Muscle of leg (tissue), 11 donors: Measurements from ENCODE around the gene RNF169. TPM values are rescaled to one million over a fixed set of nuclear protein-coding genes. Genes with fewer than 3 reads are reported as not detected.
A peak's percentile ranks its signal among the peaks of the same experiment; 100 is the strongest.
"Not testable (repeated sequence)": the region's sequence is repeated elsewhere in the genome, so short reads cannot be mapped to it uniquely, and the experiment has no call there.

ENCODE experiments used
- DNase-seq: peaks from one replicate; pipeline ENCODE4 v3.0.0; 2013
- H3K27ac ChIP-seq: one replicate; pipeline ENCODE4 v1.5.1; 2013; ENCODE audit warnings: mild to moderate bottlenecking, low read length, control low read depth
- H3K27me3 ChIP-seq: one replicate; pipeline ENCODE4 v1.6.1; 2013; ENCODE audit warnings: low read length; ENCODE audit not compliant: control insufficient read depth, insufficient read depth
- H3K36me3 ChIP-seq: one replicate; pipeline ENCODE4 v1.6.1; 2013; ENCODE audit warnings: low read length; ENCODE audit not compliant: control insufficient read depth, insufficient read depth
- H3K4me1 ChIP-seq: one replicate; pipeline ENCODE4 v1.6.1; 2013; ENCODE audit warnings: low read length; ENCODE audit not compliant: control insufficient read depth, insufficient read depth
- H3K4me3 ChIP-seq: one replicate; pipeline ENCODE4 v1.5.1; 2013; ENCODE audit warnings: low read length, control low read depth
- H3K9me3 ChIP-seq: replicated peaks from 2 replicates; pipeline ENCODE4 v1.6.1; 2013; ENCODE audit warnings: low read depth, low read length; ENCODE audit not compliant: control insufficient read depth
- WGBS: methylation state at CpG from one replicate; pipeline ENCODE4 v1.1.5; 2013; ENCODE audit warnings: missing lambda C conversion rate; ENCODE audit not compliant: insufficient coverage; 5-methylcytosine and 5-hydroxymethylcytosine counted together
- polyA plus RNA-seq, 8 donors: library from polyadenylated mRNA; unstranded; fragments of 120-200 nt; gene quantifications; one replicate each; pipeline versions ENCODE4 v1.2.1 to v1.2.3, GENCODE V29; 2013; ENCODE audit warnings: inconsistent platforms in 1 of 8, low replicate concordance in 1 of 8; ENCODE audit not compliant: insufficient read length in 8 of 8, insufficient read depth in 1 of 8
- total RNA-seq: library from RNA; stranded (reverse); fragments of 120-200 nt; gene quantifications from one replicate; pipeline ENCODE4 v1.2.4, GENCODE V29; 2013

RNF169 gene
- total and polyA plus RNA-seq, 9 donors = 7.4 to 15.3 (median 11.7) TPM

DNA sequence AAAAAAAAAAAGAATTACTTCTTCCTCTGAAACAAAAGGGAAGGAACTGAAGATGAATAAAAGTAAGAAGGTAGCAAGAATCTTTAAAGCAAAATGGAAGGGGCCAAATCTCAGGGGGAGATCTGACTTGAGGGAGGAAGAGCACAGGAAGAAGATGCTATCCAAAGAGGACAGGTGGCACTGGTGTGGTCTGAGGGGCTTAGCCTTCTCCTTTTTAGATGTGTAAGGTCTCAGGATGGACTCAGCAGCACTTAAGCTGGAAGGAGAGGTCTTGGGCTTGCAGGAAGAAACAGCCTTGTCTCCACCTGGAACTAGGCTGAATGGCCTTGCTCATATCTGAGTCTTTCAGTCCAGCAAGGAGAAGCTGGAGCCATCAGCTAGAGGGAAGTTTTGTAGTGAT is 5.0 kb upstream of the RNF169 start:
- H3K27ac ChIP-seq = no peak overlapping the region
- H3K4me3 ChIP-seq = no peak overlapping the region
- H3K36me3 ChIP-seq = no peaks in the 10 kb centered on the region
- H3K27me3 ChIP-seq = no peaks in the 10 kb centered on the region
- DNase-seq = no peak
- H3K4me1 ChIP-seq = peaks cover 5% of the 10 kb centered on the region
- H3K9me3 ChIP-seq = peaks cover 6% of the 10 kb centered on the region

DNA sequence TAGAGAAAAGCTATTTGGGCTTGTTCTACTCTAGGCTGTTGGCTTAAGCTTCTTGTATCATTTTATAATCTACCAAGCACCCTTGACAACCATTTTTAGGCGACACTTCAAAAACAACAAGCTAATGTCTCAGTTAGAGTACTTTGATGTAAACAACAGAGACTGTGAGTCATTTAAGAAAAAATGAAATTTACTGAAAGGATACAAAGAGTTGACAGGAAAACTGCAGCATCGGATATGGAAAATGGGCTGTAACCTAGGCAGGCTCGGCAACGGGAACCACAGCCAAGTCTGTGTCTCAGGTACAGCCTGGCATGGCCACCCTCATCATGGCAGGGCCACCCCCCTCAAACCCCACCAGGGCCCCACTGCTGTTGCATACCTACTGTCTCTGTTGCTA is 4.4 kb upstream of the RNF169 start:
- H3K27me3 ChIP-seq = no peaks in the 10 kb centered on the region
- peaks cover 6% of the 10 kb centered on the region for H3K9me3 ChIP-seq
- no peaks in the 10 kb centered on the region for H3K36me3 ChIP-seq
- H3K27ac ChIP-seq = no peak overlapping the region
- peaks cover 5% of the 10 kb centered on the region for H3K4me1 ChIP-seq
- DNase-seq = no peak
- no peak overlapping the region for H3K4me3 ChIP-seq
- WGBS = 100% methylated on average over 1 of the region's 4 CpGs

DNA sequence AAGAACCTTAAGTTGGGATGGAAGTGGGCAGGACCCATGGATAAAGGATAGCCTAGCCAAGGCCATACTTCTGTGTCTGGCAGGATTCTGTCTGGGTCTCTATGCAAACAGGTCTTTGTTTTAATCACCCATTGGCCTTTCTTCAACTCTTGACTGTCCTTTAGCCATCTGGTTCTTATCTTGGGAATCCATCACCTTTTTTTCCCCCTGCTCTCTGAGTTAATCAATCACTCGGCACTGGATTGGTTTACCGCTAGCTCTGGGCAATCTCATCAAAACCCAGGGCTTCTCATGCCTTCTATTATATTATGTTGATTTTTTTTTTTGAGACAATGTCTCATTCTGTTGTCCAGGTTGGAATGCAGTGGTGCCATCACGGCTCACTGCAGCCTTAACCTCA is 1.8 kb upstream of the RNF169 start:
- Histone ChIP-seq H3K4me1 (peaks cover 14% of the 10 kb centered on the region), H3K9me3 (no peaks in the 10 kb centered on the region), H3K27ac (no peak overlapping the region), H3K36me3 (no peaks in the 10 kb centered on the region), H3K4me3 (no peak overlapping the region), H3K27me3 (no peaks in the 10 kb centered on the region)
- no peak for DNase-seq
- WGBS = no CpG with 5 or more reads among the region's 3 CpGs

DNA sequence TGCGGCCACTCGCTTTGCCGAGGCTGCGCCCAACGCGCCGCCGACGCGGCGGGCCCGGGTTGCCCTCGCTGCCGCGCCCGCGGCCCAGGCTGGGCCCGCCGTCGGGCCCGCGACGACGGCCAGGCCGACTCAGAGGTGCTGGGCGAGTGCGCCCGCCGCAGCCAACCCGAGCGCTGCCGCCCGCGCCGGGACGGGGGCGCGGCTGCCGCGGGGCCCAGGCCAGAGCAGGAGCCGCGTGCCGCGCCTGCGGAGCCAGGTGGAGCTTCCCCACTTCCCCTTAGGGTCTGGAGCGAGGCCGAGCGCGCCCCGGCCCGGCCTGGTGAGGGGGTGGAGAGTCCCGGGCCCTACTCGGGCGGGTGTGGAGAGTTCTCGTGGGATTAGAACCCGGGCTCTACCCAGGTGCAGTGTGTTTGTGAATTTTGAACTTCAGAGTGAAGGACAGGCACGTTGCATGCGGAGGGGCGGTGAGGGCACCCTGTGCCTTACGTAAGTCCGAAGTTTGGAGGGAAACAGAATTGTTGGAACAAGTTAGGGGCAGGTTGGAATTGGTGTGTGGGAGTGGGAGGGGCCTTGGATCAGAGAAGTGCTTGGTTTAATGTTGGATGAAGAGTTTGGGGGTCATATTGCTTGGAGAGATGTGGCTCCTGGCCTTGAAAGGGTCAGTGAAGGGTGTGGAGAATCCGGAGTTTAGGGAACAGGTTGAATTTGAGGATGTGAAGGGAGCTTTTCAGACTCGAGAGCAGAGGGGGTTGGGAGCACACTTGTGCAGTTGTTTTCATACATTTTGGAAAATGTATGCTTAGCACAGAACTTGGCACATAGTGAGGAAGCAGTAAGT is 697 bp downstream of the RNF169 start:
- Histone ChIP-seq H3K27me3 (no peaks in the 10 kb centered on the region), H3K27ac (peak overlapping the region; percentile 89), H3K4me1 (peaks cover 14% of the 10 kb centered on the region), H3K9me3 (no peaks in the 10 kb centered on the region), H3K4me3 (peak overlapping the region; percentile 80), H3K36me3 (no peaks in the 10 kb centered on the region)
- under 1% methylated on average over 63 of the region's 63 CpGs for WGBS
- DNase-seq = peak; percentile 60

DNA sequence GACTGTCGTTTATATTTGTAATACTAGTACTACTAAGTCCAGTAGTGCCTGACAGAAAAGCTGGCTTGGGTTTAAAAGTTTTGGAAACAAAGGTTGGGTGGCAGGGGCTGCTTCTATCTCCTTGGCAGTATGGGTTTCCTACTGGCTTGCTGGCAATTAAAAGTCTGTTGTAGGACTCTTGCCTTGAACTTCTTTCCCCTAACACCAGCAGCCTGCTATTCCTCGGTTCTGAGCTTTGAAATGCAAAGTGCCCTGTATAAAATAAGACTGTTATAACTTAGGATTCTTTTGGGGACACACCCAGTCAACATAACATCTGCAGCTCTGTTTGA is 1.3 kb downstream of the RNF169 start:
- DNase-seq = no peak
- WGBS = no CpG with 5 or more reads among the region's 2 CpGs
- Histone ChIP-seq H3K36me3 (no peaks in the 10 kb centered on the region), H3K4me3 (peak overlapping the region; percentile 80), H3K27ac (no peak overlapping the region), H3K9me3 (no peaks in the 10 kb centered on the region), H3K4me1 (peaks cover 14% of the 10 kb centered on the region), H3K27me3 (no peaks in the 10 kb centered on the region)

DNA sequence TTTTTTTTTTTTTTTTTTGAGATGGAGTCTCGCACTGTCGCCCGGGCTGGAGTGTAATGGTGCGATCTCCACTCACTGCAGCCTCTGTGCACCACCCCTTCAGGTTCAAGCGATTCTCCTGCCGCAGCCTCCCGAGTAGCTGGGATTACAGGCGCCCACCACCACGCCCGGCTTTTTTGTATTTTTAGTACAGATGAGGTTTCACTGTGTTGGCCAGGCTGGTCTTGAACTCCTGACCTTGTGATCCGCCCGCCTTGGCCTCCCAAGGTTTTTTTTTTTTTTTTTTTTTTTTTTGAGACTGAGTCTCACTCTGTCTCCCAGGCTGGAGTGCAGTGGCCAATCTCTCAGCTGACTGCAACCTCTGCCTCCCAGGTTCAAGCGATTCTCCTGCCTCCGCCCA is 1.9 kb downstream of the RNF169 start:
- not testable (repeated sequence) for DNase-seq, H3K9me3 ChIP-seq, H3K27me3 ChIP-seq, H3K36me3 ChIP-seq, H3K4me3 ChIP-seq, H3K27ac ChIP-seq
- peaks cover 14% of the 10 kb centered on the region for H3K4me1 ChIP-seq
- 100% methylated on average over 5 of the region's 14 CpGs for WGBS

DNA sequence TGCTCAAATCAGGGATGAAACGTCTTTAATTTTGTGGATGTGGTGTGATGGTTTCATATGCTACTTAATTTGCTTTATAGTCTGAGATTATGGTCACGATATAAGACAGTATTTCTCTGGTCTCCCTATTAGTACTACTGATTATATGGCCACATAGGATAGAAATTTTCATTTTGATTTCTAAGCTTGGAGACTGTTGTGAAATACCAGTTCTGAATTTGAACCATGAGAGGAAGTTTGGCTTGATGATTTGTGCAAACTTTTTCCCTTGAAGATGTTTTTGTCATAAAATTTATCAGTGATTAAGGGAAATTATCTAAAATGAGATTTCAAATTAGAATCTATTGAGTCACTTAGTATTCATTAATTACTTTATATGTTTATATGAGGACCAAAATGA is 2.7 kb downstream of the RNF169 start:
- Histone ChIP-seq H3K4me3 (no peak overlapping the region), H3K36me3 (no peaks in the 10 kb centered on the region), H3K9me3 (no peaks in the 10 kb centered on the region), H3K27ac (no peak overlapping the region), H3K4me1 (peaks cover 14% of the 10 kb centered on the region), H3K27me3 (no peaks in the 10 kb centered on the region)
- no CpG with 5 or more reads among the region's 2 CpGs for WGBS
- DNase-seq = no peak

DNA sequence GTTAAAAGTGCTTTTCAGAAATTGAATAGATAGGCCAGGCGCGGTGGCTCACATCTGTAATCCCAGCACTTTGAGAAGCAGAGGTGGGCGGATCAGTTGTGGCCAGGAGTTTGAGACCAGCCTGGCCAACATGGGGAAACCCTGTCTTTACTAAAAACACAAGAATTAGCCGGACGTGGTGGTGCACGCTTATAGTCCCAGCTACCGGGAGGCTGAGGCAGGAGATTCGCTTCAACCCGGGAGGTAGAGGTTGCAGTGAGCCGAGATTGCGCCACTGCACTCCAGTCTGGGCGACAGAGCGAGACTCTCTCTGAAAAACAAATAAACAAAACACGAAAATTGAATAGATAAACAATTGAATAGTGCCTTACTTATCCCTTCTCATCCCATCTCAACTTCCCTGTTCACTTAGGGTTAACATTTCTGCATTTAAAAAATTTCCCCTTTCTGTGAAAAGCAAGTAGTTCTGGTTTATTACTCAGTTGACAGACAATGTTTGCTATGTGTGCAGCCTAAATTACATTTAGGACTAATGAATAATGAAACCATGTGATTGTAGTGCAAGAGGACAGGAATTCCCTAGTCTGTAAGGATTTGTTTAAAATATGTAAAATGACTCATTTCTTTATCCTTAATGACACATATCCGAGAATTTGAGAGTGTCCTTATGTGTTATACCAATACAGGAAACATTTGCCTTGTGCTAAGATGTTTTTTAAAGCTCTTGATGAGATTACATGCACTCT is 6.0 kb downstream of the RNF169 start:
- Histone ChIP-seq H3K27ac (peak overlapping the region; percentile 7), H3K4me3 (no peak overlapping the region), H3K9me3 (no peaks in the 10 kb centered on the region), H3K4me1 (peaks cover 7% of the 10 kb centered on the region), H3K27me3 (no peaks in the 10 kb centered on the region), H3K36me3 (no peaks in the 10 kb centered on the region)
- DNase-seq = no peak
- WGBS = 76% methylated on average over 9 of the region's 15 CpGs

DNA sequence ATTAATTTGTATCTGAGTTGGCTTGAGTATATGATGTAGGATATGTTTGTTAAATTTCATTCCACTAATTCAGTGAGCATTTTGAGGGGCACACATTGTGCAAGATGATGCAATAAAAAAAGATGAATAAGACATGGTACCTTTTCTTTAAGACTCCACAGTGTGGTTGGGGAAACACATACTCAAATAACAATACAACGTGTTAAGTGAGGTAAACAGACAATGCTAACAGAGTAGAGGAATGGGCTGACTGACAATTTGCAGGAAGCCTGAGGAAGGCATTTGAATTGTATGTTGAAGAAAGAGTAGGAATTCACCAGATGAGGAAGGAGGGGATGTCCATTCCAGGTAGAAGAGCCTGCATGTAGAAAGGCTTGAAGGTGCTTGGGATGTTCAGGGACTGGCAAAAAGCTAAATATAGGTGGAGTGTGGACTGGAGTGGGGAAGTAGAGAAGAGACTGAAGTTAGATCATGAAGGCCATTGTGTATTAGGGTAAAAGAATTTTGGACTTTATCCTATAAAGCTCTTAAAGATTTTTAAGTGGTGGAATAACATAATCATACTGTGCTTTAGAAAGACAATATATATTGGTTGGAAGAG is 6.8 kb downstream of the RNF169 start:
- Histone ChIP-seq H3K4me1 (peaks cover 1% of the 10 kb centered on the region), H3K27ac (no peak overlapping the region), H3K27me3 (no peaks in the 10 kb centered on the region), H3K9me3 (no peaks in the 10 kb centered on the region), H3K4me3 (no peak overlapping the region), H3K36me3 (no peaks in the 10 kb centered on the region)
- no peak for DNase-seq
- no CpG with 5 or more reads among the region's 1 CpG for WGBS

DNA sequence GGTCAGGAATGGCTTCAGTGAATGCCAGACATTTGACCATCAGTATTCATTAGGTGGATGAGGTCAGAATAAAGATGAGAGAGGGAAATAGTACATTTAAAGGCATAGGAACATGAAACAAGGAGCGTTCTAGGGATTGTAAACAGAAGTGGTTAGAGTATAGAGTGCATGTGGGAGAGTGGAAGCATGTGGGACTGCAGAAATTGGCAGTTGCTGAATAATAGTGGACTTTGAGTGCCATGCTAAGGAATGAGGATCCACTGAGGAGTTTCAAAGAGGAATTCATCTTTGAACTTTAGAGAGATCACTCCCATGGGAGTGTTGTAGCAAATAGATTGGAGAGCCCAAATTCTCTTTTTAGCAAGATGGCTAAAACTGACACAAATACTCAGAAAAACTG is 7.9 kb downstream of the RNF169 start:
- H3K9me3 ChIP-seq = no peaks in the 10 kb centered on the region
- H3K27ac ChIP-seq = no peak overlapping the region
- H3K4me1 ChIP-seq = no peaks in the 10 kb centered on the region
- H3K27me3 ChIP-seq = no peaks in the 10 kb centered on the region
- no peak overlapping the region for H3K4me3 ChIP-seq
- WGBS = 100% methylated on average over 1 of the region's 1 CpG
- no peak for DNase-seq
- H3K36me3 ChIP-seq = no peaks in the 10 kb centered on the region
